GM19468 (cell line): ENCODE measurements around the gene SDR39U1.

Source experiments
- ATAC-seq: cut with Tn5 transposase; IDR thresholded peaks from one replicate; pipeline ENCODE4 v1.9.1; 2021; ENCODE audit warnings: mild to moderate bottlenecking, moderate library complexity, moderate number of reproducible peaks; ENCODE audit not compliant: unreplicated experiment; ENCODE audit errors: extremely low read depth

Gene SDR39U1

GRCh38 chr14:24430682-24431568 lies 11.7 kb downstream of the SDR39U1 start:
- ATAC-seq: no peak

GRCh38 chr14:24430143-24430681 lies 12.4 kb downstream of the SDR39U1 start:
- ATAC-seq: peak; percentile 13

GRCh38 chr14:24429395-24430142 lies 13.0 kb downstream of the SDR39U1 start, which contains the start of the genes CBLN3 and KHNYN:
TSS of gene CBLN3 (minus strand) at chr14:24429668. CDS start at chr14:24429054, 614 bp downstream.
TSS of gene KHNYN (plus strand) at chr14:24429954. CDS start at chr14:24430731, 777 bp downstream.
- peak; percentile 84 for ATAC-seq

GRCh38 chr14:24428628-24429394 lies 13.8 kb downstream of the SDR39U1 start:
- ATAC-seq: no peak

GRCh38 chr14:24427537-24428508 lies 14.8 kb downstream of the SDR39U1 start:
- ATAC-seq: no peak

- no peak for ATAC-seq
Measured at GRCh38 chr14:24426912-24427536, 15.6 kb downstream of the SDR39U1 start.

GRCh38 chr14:24426150-24426911 lies 16.2 kb downstream of the SDR39U1 start:
- no peak for ATAC-seq

GRCh38 chr14:24425704-24426103 lies 16.9 kb downstream of the SDR39U1 start:
- ATAC-seq: no peak

- no peak for ATAC-seq
Measured at GRCh38 chr14:24422694-24423601, 19.6 kb downstream of the SDR39U1 start.

GRCh38 chr14:24422261-24422660 lies 20.3 kb downstream of the SDR39U1 start:
- ATAC-seq: no peak

GRCh38 chr14:24418492-24418873 lies 24.1 kb downstream of the SDR39U1 start:
- no peak for ATAC-seq

- no peak for ATAC-seq
Measured at GRCh38 chr14:24417832-24418491, 24.6 kb downstream of the SDR39U1 start.

- ATAC-seq: no peak
Measured at GRCh38 chr14:24416932-24417619, 25.5 kb downstream of the SDR39U1 start.

- ATAC-seq: no peak
Measured at GRCh38 chr14:24416254-24416931, 26.2 kb downstream of the SDR39U1 start.
